ENCODE results near the gene SLC17A9.

GRCh38 chr20:62933966-62934365 lies 18.5 kb upstream of the SLC17A9 start:
- TF ChIP-seq CTCF (conservative IDR thresholded peaks at IDR 0.05) = no peak
- no peak for TF ChIP-seq ZFX (IDR thresholded peaks at IDR 0.05)

Data from C4-2B (cell line).